KOPT-K1 (cell line): Measurements from ENCODE around the gene TIGD2.
"Not testable (repeated sequence)": the region's sequence is repeated elsewhere in the genome, so short reads cannot be mapped to it uniquely, and the experiment has no call there.

Experiments
- H3K27ac ChIP-seq: fragments of 200-600 bp; sonication (generic); 2 replicates; pipeline ENCODE4 v1.5.1; 2016; ENCODE audit warnings: antibody characterized with exemption, mild to moderate bottlenecking, low read depth, low read length; ENCODE audit not compliant: poor library complexity, severe bottlenecking
- H3K36me3 ChIP-seq: fragments of 200-600 bp; sonication (generic); 2 replicates; pipeline ENCODE4 v1.5.1; 2017; ENCODE audit warnings: antibody characterized with exemption, mild to moderate bottlenecking, low read length, moderate library complexity; ENCODE audit not compliant: insufficient read depth
- H3K9me3 ChIP-seq: fragments of 200-600 bp; sonication (generic); 2 replicates; pipeline ENCODE4 v1.5.1; 2017; ENCODE audit warnings: antibody characterized with exemption, low read length, mild to moderate bottlenecking; ENCODE audit not compliant: insufficient read depth, poor library complexity, severe bottlenecking

The TIGD2 gene

DNA sequence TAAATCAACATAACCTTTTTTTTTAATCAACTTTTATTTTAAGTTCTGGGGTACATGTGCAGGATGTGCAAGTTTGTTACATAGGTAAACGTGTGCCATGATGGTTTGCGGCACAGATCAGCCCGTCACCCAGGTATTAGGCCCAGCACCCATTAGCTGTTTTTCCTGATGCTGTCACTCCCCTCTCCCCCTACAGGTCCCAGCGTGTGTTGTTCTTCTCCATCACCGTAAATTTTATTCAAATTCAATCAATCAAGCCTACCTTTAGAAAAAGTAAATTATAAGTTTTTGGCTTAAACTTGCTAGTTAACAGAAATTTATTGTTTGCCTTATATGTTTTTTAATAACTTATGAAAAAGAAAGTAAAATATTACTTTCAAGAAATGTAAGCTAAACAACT is 25.9 kb downstream of the TIGD2 start:
- Histone ChIP-seq H3K27ac (no peak overlapping the region), H3K9me3 (no peaks in the 10 kb centered on the region), H3K36me3 (no peaks in the 10 kb centered on the region)

GRCh38 chr4:89137695-89138094 is 26.4 kb downstream of the TIGD2 start:
- no peaks in the 10 kb centered on the region for H3K36me3 ChIP-seq
- H3K27ac ChIP-seq = no peak overlapping the region
- no peaks in the 10 kb centered on the region for H3K9me3 ChIP-seq

- H3K9me3 ChIP-seq = no peaks in the 10 kb centered on the region
- H3K27ac ChIP-seq = no peak overlapping the region
- H3K36me3 ChIP-seq = no peaks in the 10 kb centered on the region
Measured at GRCh38 chr4:89140168-89140759, 28.9 kb downstream of the TIGD2 start.

GRCh38 chr4:89142691-89143669 is 31.6 kb downstream of the TIGD2 start:
- H3K27ac ChIP-seq = no peak overlapping the region
- H3K9me3 ChIP-seq = no peaks in the 10 kb centered on the region

GRCh38 chr4:89144652-89145051 is 33.3 kb downstream of the TIGD2 start:
- H3K9me3 ChIP-seq, H3K27ac ChIP-seq, H3K36me3 ChIP-seq: not testable (repeated sequence)

More at GRCh38 chr4:89142691-89143669, 31.6 kb downstream of the TIGD2 start:
- no peaks in the 10 kb centered on the region for H3K36me3 ChIP-seq

DNA sequence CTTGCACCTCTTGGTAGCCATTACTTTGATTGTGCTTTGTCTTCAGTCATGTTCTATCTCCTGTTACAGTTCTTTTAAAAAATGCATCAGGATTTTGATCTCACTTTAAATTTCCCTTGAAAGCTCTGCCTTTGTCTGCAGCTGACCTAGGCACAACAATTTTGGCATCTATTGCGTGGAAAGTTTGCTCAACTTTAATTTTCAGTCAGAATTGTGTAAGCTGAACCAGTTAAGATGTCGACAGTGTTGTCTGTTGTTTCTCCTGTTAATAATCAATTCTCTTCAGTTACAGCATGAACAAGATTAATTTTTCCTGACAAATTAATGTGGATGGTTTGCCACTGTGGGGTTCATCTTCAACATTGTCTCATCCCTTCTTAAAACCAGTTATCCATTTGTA is 34.9 kb downstream of the TIGD2 start:
- Histone ChIP-seq H3K9me3 (no peaks in the 10 kb centered on the region), H3K36me3 (no peaks in the 10 kb centered on the region), H3K27ac (no peak overlapping the region)

- no peaks in the 10 kb centered on the region for H3K36me3 ChIP-seq
- no peak overlapping the region for H3K27ac ChIP-seq
- no peaks in the 10 kb centered on the region for H3K9me3 ChIP-seq
Measured at GRCh38 chr4:89152972-89153371, 41.6 kb downstream of the TIGD2 start.

- Histone ChIP-seq H3K36me3 (no peaks in the 10 kb centered on the region), H3K27ac (no peak overlapping the region), H3K9me3 (no peaks in the 10 kb centered on the region)
Measured at GRCh38 chr4:89156174-89156914, 45.0 kb downstream of the TIGD2 start.

GRCh38 chr4:89157488-89158024 is 46.2 kb downstream of the TIGD2 start:
- no peaks in the 10 kb centered on the region for H3K9me3 ChIP-seq
- no peak overlapping the region for H3K27ac ChIP-seq
- no peaks in the 10 kb centered on the region for H3K36me3 ChIP-seq

DNA sequence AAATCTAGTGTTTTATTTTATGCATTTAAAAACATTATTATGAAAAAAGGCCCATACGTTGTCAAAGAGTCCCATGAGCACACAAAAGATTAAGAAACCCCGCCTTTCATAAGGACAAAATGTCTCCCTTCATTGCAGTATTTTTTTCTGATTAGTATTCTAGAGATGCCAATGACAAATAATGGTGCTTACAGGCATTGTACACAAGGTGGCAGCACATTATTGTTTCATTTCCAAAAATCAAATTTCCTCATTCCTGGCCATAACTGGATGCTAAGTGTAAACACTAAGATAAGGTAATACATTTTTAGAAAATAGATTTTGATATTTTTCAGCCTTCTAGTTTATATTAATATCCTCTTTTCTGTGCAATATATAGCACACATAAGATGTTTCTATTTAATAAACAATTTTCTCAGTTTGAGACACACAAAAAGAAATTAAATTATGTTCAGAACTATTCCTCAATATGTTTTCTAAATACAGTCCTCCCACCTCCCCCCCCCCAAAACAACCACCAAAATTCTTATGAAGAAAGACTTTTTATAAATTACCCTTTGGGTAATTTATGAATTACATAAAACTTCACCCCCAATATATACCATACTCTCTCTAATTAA is 47.7 kb downstream of the TIGD2 start:
- Histone ChIP-seq H3K9me3 (no peaks in the 10 kb centered on the region), H3K27ac (no peak overlapping the region), H3K36me3 (no peaks in the 10 kb centered on the region)

GRCh38 chr4:89160806-89161205 is 49.5 kb downstream of the TIGD2 start:
- H3K27ac ChIP-seq = no peak overlapping the region
- no peaks in the 10 kb centered on the region for H3K36me3 ChIP-seq
- no peaks in the 10 kb centered on the region for H3K9me3 ChIP-seq

- no peaks in the 10 kb centered on the region for H3K36me3 ChIP-seq
- H3K9me3 ChIP-seq = no peaks in the 10 kb centered on the region
- H3K27ac ChIP-seq = no peak overlapping the region
Measured at GRCh38 chr4:89161841-89162240, 50.5 kb downstream of the TIGD2 start.

DNA sequence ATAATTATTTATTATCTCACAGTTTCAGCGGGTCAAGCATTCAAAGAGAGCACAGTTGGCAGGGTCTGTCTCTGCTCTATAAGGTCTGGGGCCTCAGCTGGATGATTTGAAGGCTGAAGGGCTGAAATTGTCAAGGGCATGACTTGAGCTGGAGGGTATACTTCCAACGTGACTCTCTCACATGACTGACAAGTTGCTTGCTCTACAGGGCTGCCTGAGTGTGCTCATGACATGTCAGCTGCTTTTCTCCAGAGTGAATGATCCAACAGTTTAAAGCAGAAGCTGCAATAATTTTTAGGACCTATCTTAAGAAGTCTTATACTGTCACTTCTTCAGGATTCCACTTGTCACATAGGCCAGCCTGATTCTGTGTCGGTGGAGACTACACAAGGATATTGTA is 51.2 kb downstream of the TIGD2 start:
- Histone ChIP-seq H3K27ac (no peak overlapping the region), H3K9me3 (no peaks in the 10 kb centered on the region), H3K36me3 (no peaks in the 10 kb centered on the region)

DNA sequence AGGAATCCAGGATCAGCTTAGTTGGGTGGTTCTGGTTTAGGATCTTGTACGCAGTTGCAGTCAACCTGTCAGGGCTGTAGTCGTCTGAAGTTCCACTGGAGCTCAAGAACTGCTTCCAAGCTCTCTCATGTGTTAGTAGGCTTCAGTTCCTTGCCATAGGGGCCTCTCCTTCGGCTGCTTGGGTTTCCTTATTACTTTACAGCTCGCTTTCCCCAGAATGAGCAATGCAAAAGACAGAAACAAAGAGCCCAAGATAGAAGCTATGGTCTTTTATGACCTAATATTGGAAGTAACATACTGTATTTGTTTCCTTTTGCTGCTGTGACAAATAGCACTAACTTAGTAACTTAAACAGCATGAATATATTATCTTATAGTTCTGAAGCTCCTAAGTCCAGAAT is 51.7 kb downstream of the TIGD2 start:
- no peaks in the 10 kb centered on the region for H3K36me3 ChIP-seq

GRCh38 chr4:89164400-89164799 is 53.1 kb downstream of the TIGD2 start:
- Histone ChIP-seq H3K9me3 (no peaks in the 10 kb centered on the region), H3K36me3 (no peaks in the 10 kb centered on the region), H3K27ac (no peak overlapping the region)

More for the DNA sequence above, 51.7 kb downstream of the TIGD2 start:
- Histone ChIP-seq H3K27ac (no peak overlapping the region), H3K9me3 (no peaks in the 10 kb centered on the region)
